Neural cell (in vitro differentiated cells): ENCODE measurements around the gene C2orf69. TPM values are rescaled to one million over a fixed set of nuclear protein-coding genes. Genes with fewer than 3 reads are reported as not detected.

Source experiments
- H2AFZ ChIP-seq: fragments of 200-600, 300-800 bp; sonication (generic), shearing (Covaris generic); 2 replicates; pipeline ENCODE4 v1.6.0; 2014; ENCODE audit warnings: low read depth, mild to moderate bottlenecking, antibody characterized with exemption, low read length, moderate library complexity
- H3F3A ChIP-seq: fragments of 200-600 bp; shearing (Covaris generic); 2 replicates; pipeline ENCODE4 v1.6.1; 2016; ENCODE audit warnings: mild to moderate bottlenecking, moderate library complexity, mixed read lengths, antibody characterized with exemption, low read length; ENCODE audit not compliant: insufficient read depth, poor library complexity, severe bottlenecking
- H3K27ac ChIP-seq: fragments of 200-600, 300-800 bp; sonication (generic), shearing (Covaris generic); 2 replicates; pipeline ENCODE4 v1.5.1; 2014; ENCODE audit warnings: mild to moderate bottlenecking, low read length, moderate library complexity
- H3K27me3 ChIP-seq: fragments of 300-800, 200-600 bp; sonication (generic), shearing (Covaris generic); 2 replicates; pipeline ENCODE4 v1.6.0; 2014; ENCODE audit warnings: mild to moderate bottlenecking, low read depth, low read length, moderate library complexity; ENCODE audit not compliant: insufficient read depth
- H3K36me3 ChIP-seq: fragments of 300-800, 200-600 bp; sonication (generic), shearing (Covaris generic); 2 replicates; pipeline ENCODE4 v1.5.1; 2014; ENCODE audit warnings: mild to moderate bottlenecking, antibody characterized with exemption, low read length, moderate library complexity; ENCODE audit not compliant: insufficient read depth
- H3K4me2 ChIP-seq: fragments of 300-800, 200-600 bp; sonication (generic), shearing (Covaris generic); 2 replicates; pipeline ENCODE4 v1.6.0; 2014; ENCODE audit warnings: mild to moderate bottlenecking, low read length
- H3K4me3 ChIP-seq: fragments of 300-800, 200-600 bp; sonication (generic), shearing (Covaris generic); 2 replicates; pipeline ENCODE4 v1.5.1; 2014; ENCODE audit warnings: mild to moderate bottlenecking, low read length, moderate library complexity
- H3K79me2 ChIP-seq: fragments of 200-600 bp; shearing (Covaris generic); replicated peaks from 2 replicates; pipeline ENCODE4 v1.6.0; 2014; ENCODE audit warnings: mild to moderate bottlenecking, low read length, moderate library complexity; ENCODE audit not compliant: insufficient read depth
- H3K9ac ChIP-seq: fragments of 300-800, 200-600 bp; sonication (generic), shearing (Covaris generic); 2 replicates; pipeline ENCODE4 v1.6.1; 2016; ENCODE audit warnings: mild to moderate bottlenecking, low read length, mixed read lengths
- H3K9me2 ChIP-seq: fragments of 200-600 bp; shearing (Covaris generic); 2 replicates; pipeline ENCODE4 v1.6.1; 2016; ENCODE audit warnings: mild to moderate bottlenecking, low read length, mixed read lengths; ENCODE audit not compliant: insufficient read depth
- H3K9me3 ChIP-seq: fragments of 200-600, 300-800 bp; sonication (generic), shearing (Covaris generic); 2 replicates; pipeline ENCODE4 v1.6.1; 2016; ENCODE audit warnings: mild to moderate bottlenecking, mixed run types, low read length, moderate library complexity, mixed read lengths
- H4K20me1 ChIP-seq: fragments of 200-600 bp; shearing (Covaris generic); 2 replicates; pipeline ENCODE4 v1.6.1; 2016; ENCODE audit warnings: mild to moderate bottlenecking, mixed run types; ENCODE audit not compliant: insufficient read depth
- EP300 ChIP-seq: fragments of 450-650 bp; conservative IDR thresholded peaks from 2 replicates; pipeline ENCODE4 v1.6.1; 2014; ENCODE audit warnings: antibody characterized with exemption, mild to moderate bottlenecking, moderate library complexity; ENCODE audit not compliant: poor library complexity, severe bottlenecking
- EZH2 ChIP-seq: fragments of 200-600, 300-800 bp; shearing (Covaris generic), sonication (generic); IDR thresholded peaks from 2 replicates; pipeline ENCODE4 v1.6.1; 2014; ENCODE audit warnings: antibody characterized with exemption, low read length, borderline replicate concordance, mild to moderate bottlenecking; ENCODE audit not compliant: insufficient read depth, poor library complexity, severe bottlenecking
- MXI1 ChIP-seq: fragments of 450-650 bp; conservative IDR thresholded peaks from 2 replicates; pipeline ENCODE4 v1.6.1; 2014; ENCODE audit warnings: antibody characterized with exemption, mild to moderate bottlenecking; ENCODE audit not compliant: poor library complexity, severe bottlenecking
- POLR2AphosphoS5 ChIP-seq: IDR thresholded peaks from 2 replicates; pipeline ENCODE4 v1.6.1; 2012
- RAD21 ChIP-seq: fragments of 450-650 bp; conservative IDR thresholded peaks from 2 replicates; pipeline ENCODE4 v1.6.1; 2014; ENCODE audit warnings: antibody characterized with exemption, mild to moderate bottlenecking, moderate library complexity
- SMC3 ChIP-seq: fragments of 450-650 bp; conservative IDR thresholded peaks from 2 replicates; pipeline ENCODE4 v1.6.1; 2014; ENCODE audit warnings: antibody characterized with exemption, mild to moderate bottlenecking, moderate library complexity; ENCODE audit not compliant: poor library complexity
- TAF1 ChIP-seq: IDR thresholded peaks from 2 replicates; pipeline ENCODE4 v1.6.1; 2012; ENCODE audit warnings: low read depth
- polyA plus RNA-seq: library from polyadenylated mRNA; depleted of rRNA; stranded (reverse); fragments of >200 nt; gene quantifications from 2 replicates; pipeline ENCODE4 v1.2.3, GENCODE V29; 2014
- TF ChIP-seq, protein P1 (sequence below): fragments of 450-650 bp; IDR thresholded peaks from 2 replicates; pipeline ENCODE4 v1.5.1; 2014; ENCODE audit warnings: antibody characterized with exemption, mild to moderate bottlenecking, moderate library complexity; ENCODE audit not compliant: poor library complexity, severe bottlenecking
- TF ChIP-seq, protein P2 (sequence below): IDR thresholded peaks from 2 replicates; pipeline ENCODE4 v1.6.1; 2012; ENCODE audit warnings: borderline replicate concordance

Gene C2orf69
- polyA plus RNA-seq, 1 donor from 2014 or later: 17.3 TPM

DNA sequence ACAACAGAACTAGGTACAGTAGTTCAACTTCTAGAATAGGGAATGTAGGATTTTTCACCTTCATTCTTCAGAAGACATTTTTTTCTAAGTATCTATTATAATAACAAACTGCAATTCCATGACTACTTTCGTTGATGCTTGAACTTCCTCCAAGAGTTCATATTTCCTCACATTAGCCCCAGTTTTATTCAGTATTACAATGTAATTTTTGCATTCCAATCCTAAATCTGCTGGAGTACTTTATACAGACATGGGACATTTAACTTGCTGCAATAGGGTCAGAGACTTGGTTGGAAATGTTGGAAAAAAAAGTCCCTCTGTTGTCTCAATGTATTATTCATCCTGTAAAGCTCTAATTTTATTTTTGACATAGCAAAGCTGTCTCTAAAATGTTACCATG, 40.5 kb upstream of the C2orf69 start:
- H3K27me3 ChIP-seq: no peaks in the 10 kb centered on the region
- H4K20me1 ChIP-seq: no peaks in the 10 kb centered on the region
- H3F3A ChIP-seq: no peaks in the 10 kb centered on the region
- peaks cover 5% of the 10 kb centered on the region for H3K9me3 ChIP-seq
- TF ChIP-seq SMC3 (no peak), MXI1 (no peak), EZH2 (no peak), POLR2AphosphoS5 (no peak), RAD21 (no peak)
- TF ChIP-seq, protein P1, sequence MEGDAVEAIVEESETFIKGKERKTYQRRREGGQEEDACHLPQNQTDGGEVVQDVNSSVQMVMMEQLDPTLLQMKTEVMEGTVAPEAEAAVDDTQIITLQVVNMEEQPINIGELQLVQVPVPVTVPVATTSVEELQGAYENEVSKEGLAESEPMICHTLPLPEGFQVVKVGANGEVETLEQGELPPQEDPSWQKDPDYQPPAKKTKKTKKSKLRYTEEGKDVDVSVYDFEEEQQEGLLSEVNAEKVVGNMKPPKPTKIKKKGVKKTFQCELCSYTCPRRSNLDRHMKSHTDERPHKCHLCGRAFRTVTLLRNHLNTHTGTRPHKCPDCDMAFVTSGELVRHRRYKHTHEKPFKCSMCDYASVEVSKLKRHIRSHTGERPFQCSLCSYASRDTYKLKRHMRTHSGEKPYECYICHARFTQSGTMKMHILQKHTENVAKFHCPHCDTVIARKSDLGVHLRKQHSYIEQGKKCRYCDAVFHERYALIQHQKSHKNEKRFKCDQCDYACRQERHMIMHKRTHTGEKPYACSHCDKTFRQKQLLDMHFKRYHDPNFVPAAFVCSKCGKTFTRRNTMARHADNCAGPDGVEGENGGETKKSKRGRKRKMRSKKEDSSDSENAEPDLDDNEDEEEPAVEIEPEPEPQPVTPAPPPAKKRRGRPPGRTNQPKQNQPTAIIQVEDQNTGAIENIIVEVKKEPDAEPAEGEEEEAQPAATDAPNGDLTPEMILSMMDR: no peak
- no peaks in the 10 kb centered on the region for H3K9me2 ChIP-seq
- no peaks in the 10 kb centered on the region for H3K79me2 ChIP-seq
- H2AFZ ChIP-seq: no peak overlapping the region
- H3K4me3 ChIP-seq: no peak overlapping the region
- no peak overlapping the region for H3K4me2 ChIP-seq
- H3K9ac ChIP-seq: no peak overlapping the region
- H3K27ac ChIP-seq: no peak overlapping the region
- H3K36me3 ChIP-seq: no peaks in the 10 kb centered on the region

DNA sequence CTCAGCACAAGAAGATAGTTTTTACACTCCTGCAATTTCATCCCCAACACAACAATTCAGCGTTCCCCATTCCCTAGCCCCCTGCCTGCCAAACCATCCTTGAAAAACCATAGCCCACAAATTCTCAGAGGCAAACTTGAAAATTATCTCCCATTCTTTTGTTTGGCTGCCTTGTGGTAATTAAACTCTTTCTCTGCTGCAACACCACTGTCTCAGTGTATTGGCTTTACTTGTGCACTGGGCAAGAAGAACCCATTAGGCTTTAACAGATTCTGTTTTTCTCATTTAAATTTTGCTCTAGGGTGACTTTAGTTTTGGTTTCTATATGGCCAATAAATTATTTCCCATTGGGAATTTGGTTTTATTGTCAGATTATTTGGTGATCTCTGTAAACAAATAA, 36.9 kb upstream of the C2orf69 start:
- H3K4me2 ChIP-seq: no peak overlapping the region
- TF ChIP-seq, protein P1: no peak
- no peak for TF ChIP-seq EP300
- TF ChIP-seq, protein P2, sequence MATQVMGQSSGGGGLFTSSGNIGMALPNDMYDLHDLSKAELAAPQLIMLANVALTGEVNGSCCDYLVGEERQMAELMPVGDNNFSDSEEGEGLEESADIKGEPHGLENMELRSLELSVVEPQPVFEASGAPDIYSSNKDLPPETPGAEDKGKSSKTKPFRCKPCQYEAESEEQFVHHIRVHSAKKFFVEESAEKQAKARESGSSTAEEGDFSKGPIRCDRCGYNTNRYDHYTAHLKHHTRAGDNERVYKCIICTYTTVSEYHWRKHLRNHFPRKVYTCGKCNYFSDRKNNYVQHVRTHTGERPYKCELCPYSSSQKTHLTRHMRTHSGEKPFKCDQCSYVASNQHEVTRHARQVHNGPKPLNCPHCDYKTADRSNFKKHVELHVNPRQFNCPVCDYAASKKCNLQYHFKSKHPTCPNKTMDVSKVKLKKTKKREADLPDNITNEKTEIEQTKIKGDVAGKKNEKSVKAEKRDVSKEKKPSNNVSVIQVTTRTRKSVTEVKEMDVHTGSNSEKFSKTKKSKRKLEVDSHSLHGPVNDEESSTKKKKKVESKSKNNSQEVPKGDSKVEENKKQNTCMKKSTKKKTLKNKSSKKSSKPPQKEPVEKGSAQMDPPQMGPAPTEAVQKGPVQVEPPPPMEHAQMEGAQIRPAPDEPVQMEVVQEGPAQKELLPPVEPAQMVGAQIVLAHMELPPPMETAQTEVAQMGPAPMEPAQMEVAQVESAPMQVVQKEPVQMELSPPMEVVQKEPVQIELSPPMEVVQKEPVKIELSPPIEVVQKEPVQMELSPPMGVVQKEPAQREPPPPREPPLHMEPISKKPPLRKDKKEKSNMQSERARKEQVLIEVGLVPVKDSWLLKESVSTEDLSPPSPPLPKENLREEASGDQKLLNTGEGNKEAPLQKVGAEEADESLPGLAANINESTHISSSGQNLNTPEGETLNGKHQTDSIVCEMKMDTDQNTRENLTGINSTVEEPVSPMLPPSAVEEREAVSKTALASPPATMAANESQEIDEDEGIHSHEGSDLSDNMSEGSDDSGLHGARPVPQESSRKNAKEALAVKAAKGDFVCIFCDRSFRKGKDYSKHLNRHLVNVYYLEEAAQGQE: no peak
- no peak for TF ChIP-seq SMC3
- no peak for TF ChIP-seq MXI1
- TF ChIP-seq EZH2: no peak
- TF ChIP-seq TAF1: no peak
- no peak for TF ChIP-seq POLR2AphosphoS5
- TF ChIP-seq RAD21: no peak

More for the DNA sequence above, 36.9 kb upstream of the C2orf69 start:
- H3K4me3 ChIP-seq: no peak overlapping the region
- H3F3A ChIP-seq: no peaks in the 10 kb centered on the region
- no peak overlapping the region for H3K9ac ChIP-seq
- no peaks in the 10 kb centered on the region for H3K9me2 ChIP-seq
- H2AFZ ChIP-seq: no peak overlapping the region
- H3K79me2 ChIP-seq: no peaks in the 10 kb centered on the region
- no peaks in the 10 kb centered on the region for H3K36me3 ChIP-seq
- H3K9me3 ChIP-seq: peaks cover 5% of the 10 kb centered on the region
- no peaks in the 10 kb centered on the region for H4K20me1 ChIP-seq
- no peak overlapping the region for H3K27ac ChIP-seq
- H3K27me3 ChIP-seq: no peaks in the 10 kb centered on the region
